GM23248 (cell line): Measurements from ENCODE around the gene TRIO.

Experiments
- EZH2 ChIP-seq: fragments of 200-600 bp; sonication (generic); IDR thresholded peaks from 2 replicates; pipeline ENCODE4 v1.6.1; 2018; ENCODE audit warnings: antibody characterized with exemption, mild to moderate bottlenecking; ENCODE audit not compliant: insufficient read depth, poor library complexity, severe bottlenecking
- EZH2phosphoT487 ChIP-seq: fragments of 200-600 bp; sonication (generic); IDR thresholded peaks from 2 replicates; pipeline ENCODE4 v1.6.1; 2018; ENCODE audit warnings: antibody characterized with exemption, moderate library complexity, mild to moderate bottlenecking, low read depth; ENCODE audit not compliant: insufficient read depth

GRCh38 chr5:14267991-14268708 is 125.0 kb downstream of the TRIO start:
- no peak for TF ChIP-seq EZH2
- peak; percentile 69; the same call in 1 of the 2 replicates for TF ChIP-seq EZH2phosphoT487
